ENCODE results near the gene CALB2.

Gene CALB2

GRCh38 chr16:71402674-71403073, 44.2 kb downstream of the CALB2 start:
- no peak overlapping the region for H3K4me3 ChIP-seq (ENCODE audit: low read depth, low read length)
- TF ChIP-seq CTCF (IDR thresholded peaks at IDR 0.05; ENCODE audit: control insufficient read depth, extremely low read depth, insufficient read depth) = no peak
- DNase-seq (ENCODE audit: low read depth) = no peak

- TF ChIP-seq CTCF (IDR thresholded peaks at IDR 0.05; ENCODE audit: control insufficient read depth, extremely low read depth, insufficient read depth) = no peak
- no peak overlapping the region for H3K4me3 ChIP-seq (ENCODE audit: low read depth, low read length)
- no peak for DNase-seq (ENCODE audit: low read depth)
These were observed 45.8 kb downstream of the CALB2 start for GRCh38 chr16:71404364-71404763.

- no peak for TF ChIP-seq CTCF (IDR thresholded peaks at IDR 0.05; ENCODE audit: control insufficient read depth, extremely low read depth, insufficient read depth)
- no peak for DNase-seq (ENCODE audit: low read depth)
- H3K4me3 ChIP-seq (ENCODE audit: low read depth, low read length) = no peak overlapping the region
These were observed 47.8 kb downstream of the CALB2 start for GRCh38 chr16:71406316-71406715.

GRCh38 chr16:71406724-71407123, 48.2 kb downstream of the CALB2 start:
- H3K4me3 ChIP-seq (ENCODE audit: low read depth, low read length) = no peak overlapping the region
- no peak for DNase-seq (ENCODE audit: low read depth)
- no peak for TF ChIP-seq CTCF (IDR thresholded peaks at IDR 0.05; ENCODE audit: control insufficient read depth, extremely low read depth, insufficient read depth)

- DNase-seq (ENCODE audit: low read depth) = no peak
- H3K4me3 ChIP-seq (ENCODE audit: low read depth, low read length) = no peak overlapping the region
- no peak for TF ChIP-seq CTCF (IDR thresholded peaks at IDR 0.05; ENCODE audit: control insufficient read depth, extremely low read depth, insufficient read depth)
These were observed 49.2 kb downstream of the CALB2 start for GRCh38 chr16:71407731-71408130.

GRCh38 chr16:71408536-71408935, 50.0 kb downstream of the CALB2 start:
- no peak for DNase-seq (ENCODE audit: low read depth)
- no peak for TF ChIP-seq CTCF (IDR thresholded peaks at IDR 0.05; ENCODE audit: control insufficient read depth, extremely low read depth, insufficient read depth)
- H3K4me3 ChIP-seq (ENCODE audit: low read depth, low read length) = no peak overlapping the region

GRCh38 chr16:71409011-71409775, 50.7 kb downstream of the CALB2 start:
- no peak overlapping the region for H3K4me3 ChIP-seq (ENCODE audit: low read depth, low read length)
- no peak for DNase-seq (ENCODE audit: low read depth)
- no peak for TF ChIP-seq CTCF (IDR thresholded peaks at IDR 0.05; ENCODE audit: control insufficient read depth, extremely low read depth, insufficient read depth)
